PC-3 (cell line): ENCODE results near the gene RRAS2. TPM values are rescaled to one million over a fixed set of nuclear protein-coding genes. Genes with fewer than 3 reads are reported as not detected.

ENCODE experiments used
- ATAC-seq: fragments of 200-7000 bp; cut with Tn5 transposase; 2 replicates; pipeline ENCODE4 v1.9.1; 2020; ENCODE audit warnings: mild to moderate bottlenecking, moderate library complexity
- BruUV-seq: library from RNA; stranded (reverse); fragments of 400-500 nt; replicated peaks from 2 replicates; lab custom pipeline; 2021; lab: Mats Ljungman, UMichigan
- CTCF ChIA-PET: fragments of 300-600 bp; sonication (Branson Sonifier 250); formaldehyde crosslinking; loops from one replicate; lab custom pipeline; 2022; ENCODE audit warnings: antibody characterized with exemption; lab: Charles Lee
- POLR2A ChIA-PET: fragments of 300-600 bp; sonication (Branson Sonifier 250); formaldehyde crosslinking; loops from one replicate; lab custom pipeline; 2022; ENCODE audit warnings: antibody characterized with exemption; ENCODE audit not compliant: unreplicated experiment; lab: Charles Lee
- DNase-seq: peaks from one replicate; pipeline ENCODE4 v3.0.0-alpha.2; 2015
- H2AFZ ChIP-seq: fragments of 300-600 bp; sonication (generic); 2 replicates; pipeline ENCODE4 v1.6.0; 2016; ENCODE audit warnings: antibody characterized with exemption, low read length
- H3F3A ChIP-seq: fragments of 300-600 bp; sonication (generic); one replicate; pipeline ENCODE4 v1.6.0; 2017; ENCODE audit warnings: antibody characterized with exemption, low read length, control low read depth, mild to moderate bottlenecking; ENCODE audit not compliant: unreplicated experiment
- H3K27ac ChIP-seq: fragments of 300-600 bp; sonication (generic); 2 replicates; pipeline ENCODE4 v1.5.1; 2016; ENCODE audit warnings: mild to moderate bottlenecking, low read length
- H3K27me3 ChIP-seq: fragments of 300-600 bp; sonication (generic); 2 replicates; pipeline ENCODE4 v1.6.1; 2016; ENCODE audit warnings: low read length, mixed read lengths
- H3K36me3 ChIP-seq: fragments of 300-600 bp; sonication (generic); 2 replicates; pipeline ENCODE4 v1.6.1; 2016; ENCODE audit warnings: low read depth, mixed run types, low read length, mixed read lengths
- H3K4me1 ChIP-seq: fragments of 300-600 bp; sonication (generic); 2 replicates; pipeline ENCODE4 v1.5.1; 2016; ENCODE audit warnings: low read length; ENCODE audit not compliant: insufficient read depth
- H3K4me2 ChIP-seq: fragments of 300-600 bp; sonication (generic); 2 replicates; pipeline ENCODE4 v1.6.0; 2016; ENCODE audit warnings: low read length
- H3K4me3 ChIP-seq: fragments of 300-600 bp; sonication (generic); 2 replicates; pipeline ENCODE4 v1.5.1; 2016; ENCODE audit warnings: mild to moderate bottlenecking, low read length, mixed read lengths
- H3K79me2 ChIP-seq: fragments of 300-600 bp; sonication (generic); 2 replicates; pipeline ENCODE4 v1.6.1; 2017; ENCODE audit warnings: low read length, mixed read lengths
- H3K9ac ChIP-seq: fragments of 300-600 bp; sonication (generic); 2 replicates; pipeline ENCODE4 v1.6.0; 2016; ENCODE audit warnings: mild to moderate bottlenecking, low read length
- H3K9me2 ChIP-seq: fragments of 300-600 bp; sonication (generic); replicated peaks from 2 replicates; pipeline ENCODE4 v1.6.1; 2016; ENCODE audit warnings: mixed run types, low read length, mixed read lengths
- H3K9me3 ChIP-seq: fragments of 300-600 bp; sonication (generic); 2 replicates; pipeline ENCODE4 v1.6.1; 2016; ENCODE audit warnings: low read length, mixed read lengths
- H4K20me1 ChIP-seq: fragments of 300-600 bp; sonication (generic); 2 replicates; pipeline ENCODE4 v1.6.1; 2016; ENCODE audit warnings: low read length, mixed read lengths
- CTCF ChIP-seq: fragments of 300-600 bp; sonication (generic); conservative IDR thresholded peaks from 2 replicates; pipeline ENCODE4 v1.5.1; 2017; ENCODE audit warnings: antibody characterized with exemption, low read depth, mild to moderate bottlenecking, low read length
- EZH2 ChIP-seq: fragments of 300-600 bp; sonication (generic); IDR thresholded peaks from one replicate; pipeline ENCODE4 v1.6.1; 2017; ENCODE audit warnings: antibody characterized with exemption, mild to moderate bottlenecking, low read length; ENCODE audit not compliant: unreplicated experiment
- EZH2phosphoT487 ChIP-seq: fragments of 300-600 bp; sonication (generic); IDR thresholded peaks from 2 replicates; pipeline ENCODE4 v1.6.1; 2018; ENCODE audit warnings: mild to moderate bottlenecking, antibody characterized with exemption, low read length, borderline replicate concordance
- intact Hi-C: fragments of 100-400 bp; cut with micrococcal nuclease; formaldehyde crosslinking; loops from 2 replicates; pipeline ENCODE4 v1.9.0; 2023
- total RNA-seq: library from RNA; depleted of rRNA; stranded (reverse); fragments of >200 nt; gene quantifications from 2 replicates; pipeline ENCODE4 v1.2.3, GENCODE V29; 2014

RRAS2 gene
- total RNA-seq, 1 experiment from 2014 or later = 58.6 TPM

DNA sequence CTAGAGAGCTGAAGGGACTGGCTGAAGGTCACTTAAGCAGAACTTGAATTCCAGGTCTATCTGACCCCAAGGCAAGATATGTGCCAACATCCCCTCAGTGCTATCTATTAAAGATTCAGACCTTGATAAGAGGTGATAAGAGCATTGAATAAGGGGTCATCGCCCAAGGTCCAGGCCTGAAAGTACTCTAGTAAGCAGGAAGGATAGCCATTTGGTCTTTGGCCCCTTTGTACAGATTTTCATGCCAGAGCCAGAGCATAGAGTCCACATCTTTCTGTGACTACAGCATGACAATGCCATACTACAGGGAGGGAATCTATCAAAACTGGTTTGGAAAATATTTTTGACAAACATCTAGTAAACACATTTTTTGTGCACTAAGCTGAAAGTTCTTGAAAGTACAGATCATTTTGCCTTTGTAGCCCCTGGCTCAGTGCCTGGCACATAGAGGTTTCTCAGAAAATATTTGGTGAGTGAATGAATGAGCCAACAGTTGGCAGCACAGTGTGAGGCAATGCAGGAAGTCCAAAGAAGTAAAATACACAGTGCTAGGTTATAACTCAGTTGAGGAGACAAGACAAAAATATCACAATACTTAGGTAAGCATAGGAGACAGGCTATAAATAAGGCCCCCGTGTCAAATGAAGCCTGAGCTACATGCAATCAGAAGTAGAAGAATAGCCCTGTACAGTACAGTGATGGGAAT, 15.1 kb upstream of the RRAS2 start:
- POLR2A ChIA-PET = no interaction called here
- no peaks in the 10 kb centered on the region for H3K9me2 ChIP-seq
- intact Hi-C loops = no loop called here

DNA sequence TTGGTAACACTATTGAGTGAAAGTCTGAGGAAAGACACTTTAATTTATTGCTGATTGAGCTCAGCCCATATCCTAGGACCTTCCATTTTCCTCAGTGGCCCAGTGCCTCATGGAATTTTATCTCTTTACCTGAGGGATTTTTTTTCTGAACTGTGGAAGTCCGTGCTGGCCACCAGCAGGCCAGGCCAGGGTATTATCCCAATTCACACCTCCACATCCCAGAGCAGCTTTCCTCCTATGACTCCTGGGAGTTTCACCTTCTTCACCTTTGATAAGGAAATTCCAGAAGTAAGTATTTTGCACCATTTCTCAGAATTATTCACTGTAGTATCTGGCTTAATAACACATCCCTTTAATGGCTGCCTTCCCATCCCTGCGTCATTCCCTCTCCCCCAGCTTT, 13.0 kb upstream of the RRAS2 start:
- H3K9me3 ChIP-seq = no peaks in the 10 kb centered on the region
- no peak overlapping the region for H3K27ac ChIP-seq
- ATAC-seq (no peak), DNase-seq (no peak)
- POLR2A ChIA-PET = no interaction called here
- peaks cover 20% of the 10 kb centered on the region for H3K4me1 ChIP-seq
- H3K27me3 ChIP-seq = no peaks in the 10 kb centered on the region
- BruUV-seq = no TSS peak
- TF ChIP-seq CTCF = no peak
- H3K36me3 ChIP-seq = no peaks in the 10 kb centered on the region
- H2AFZ ChIP-seq = no peak overlapping the region
- H3K4me2 ChIP-seq = no peak overlapping the region
- H4K20me1 ChIP-seq = no peaks in the 10 kb centered on the region
- intact Hi-C loops = no loop called here
- CTCF ChIA-PET = interaction anchor here (0.9 kb wide), 1 partner anchor 64 kb away, joined by 3 read pairs; no protein-coding TSS in a partner anchor
- H3K9ac ChIP-seq = no peak overlapping the region
- H3K4me3 ChIP-seq = no peak overlapping the region
- H3F3A ChIP-seq = peaks cover 8% of the 10 kb centered on the region
- H3K79me2 ChIP-seq = no peaks in the 10 kb centered on the region
- H3K9me2 ChIP-seq = no peaks in the 10 kb centered on the region

More for the DNA sequence above, 15.1 kb upstream of the RRAS2 start:
- Histone ChIP-seq H3K9ac (no peak overlapping the region), H3K36me3 (no peaks in the 10 kb centered on the region), H2AFZ (no peak overlapping the region), H3K4me1 (peaks cover 20% of the 10 kb centered on the region), H4K20me1 (no peaks in the 10 kb centered on the region), H3K27me3 (no peaks in the 10 kb centered on the region), H3K79me2 (no peaks in the 10 kb centered on the region), H3K9me3 (no peaks in the 10 kb centered on the region), H3K4me2 (peak overlapping the region; percentile 7; the same call in 1 of the 2 replicates), H3F3A (peaks cover 8% of the 10 kb centered on the region), H3K4me3 (no peak overlapping the region), H3K27ac (0 out of 2 replicates have a peak overlapping the region, but pooled peaks have one; percentile 1)
- TF ChIP-seq CTCF (no peak), EZH2 (no peak), EZH2phosphoT487 (no peak)
- BruUV-seq = no TSS peak
- CTCF ChIA-PET = no interaction called here
- peak; percentile 66 for DNase-seq
- ATAC-seq = peak; percentile 57; the same call in 1 of the 2 replicates

DNA sequence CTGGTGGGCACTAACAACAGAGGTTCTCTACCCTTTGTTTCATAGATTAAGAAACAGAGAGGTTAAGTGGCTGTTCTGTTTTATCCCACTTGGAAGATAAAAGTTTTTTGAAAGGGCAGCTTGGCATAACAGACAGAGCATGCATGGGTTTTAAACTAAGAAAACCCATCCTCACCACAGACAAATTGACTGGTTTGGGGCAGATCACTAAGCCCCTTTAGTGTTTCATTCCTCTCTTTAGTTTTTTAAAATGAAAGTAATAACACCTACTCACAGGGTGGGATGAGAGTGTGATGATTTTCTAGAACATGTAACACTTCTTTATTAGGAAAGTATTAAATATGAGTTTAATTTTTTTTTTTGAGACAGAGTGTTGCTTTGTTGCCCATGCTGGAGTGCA, 12.3 kb upstream of the RRAS2 start:
- CTCF ChIA-PET = interaction anchor here (0.9 kb wide), 1 partner anchor 63 kb away, joined by 3 read pairs; no protein-coding TSS in a partner anchor
- Histone ChIP-seq H3K9me2 (no peaks in the 10 kb centered on the region), H3K9me3 (no peaks in the 10 kb centered on the region), H3K27ac (no peak overlapping the region), H4K20me1 (no peaks in the 10 kb centered on the region), H3K9ac (no peak overlapping the region), H3K4me3 (no peak overlapping the region), H3K4me1 (peaks cover 15% of the 10 kb centered on the region), H3K4me2 (no peak overlapping the region), H3K27me3 (no peaks in the 10 kb centered on the region), H3F3A (peaks cover 8% of the 10 kb centered on the region), H2AFZ (no peak overlapping the region), H3K36me3 (no peaks in the 10 kb centered on the region), H3K79me2 (no peaks in the 10 kb centered on the region)
- intact Hi-C loops = no loop called here
- ATAC-seq (no peak), DNase-seq (no peak)
- no TSS peak for BruUV-seq
- POLR2A ChIA-PET = no interaction called here
- TF ChIP-seq CTCF (no peak), EZH2 (no peak), EZH2phosphoT487 (no peak)
